Spinal cord (tissue), 10 donors: ENCODE results near the gene FAM43B. TPM values are rescaled to one million over a fixed set of nuclear protein-coding genes. Genes with fewer than 3 reads are reported as not detected.

Experiments used
- DNase-seq, 6 donors: peaks; one replicate each; pipeline versions ENCODE4 v3.0.0 to v3.0.0-alpha.2; 2013 to 2015; ENCODE audit warnings: low spot score in 6 of 6, low read depth in 4 of 6
- H3K27ac ChIP-seq: one replicate; pipeline ENCODE4 v1.5.1; 2013; ENCODE audit warnings: low read depth, low read length, control low read depth
- H3K27me3 ChIP-seq: one replicate; pipeline ENCODE4 v1.6.1; 2013; ENCODE audit warnings: low read length; ENCODE audit not compliant: control insufficient read depth, insufficient read depth
- H3K36me3 ChIP-seq: one replicate; pipeline ENCODE4 v1.6.1; 2013; ENCODE audit warnings: low read length; ENCODE audit not compliant: control insufficient read depth, insufficient read depth
- H3K4me1 ChIP-seq: one replicate; pipeline ENCODE4 v1.6.1; 2013; ENCODE audit warnings: low read length; ENCODE audit not compliant: control insufficient read depth, insufficient read depth
- H3K4me3 ChIP-seq: one replicate; pipeline ENCODE4 v1.5.1; 2013; ENCODE audit warnings: low read depth, low read length, control low read depth
- H3K9me3 ChIP-seq: one replicate; pipeline ENCODE4 v1.6.1; 2013; ENCODE audit warnings: low read length; ENCODE audit not compliant: control insufficient read depth, insufficient read depth
- WGBS: methylation state at CpG from one replicate; pipeline ENCODE4 v1.1.5; 2013; ENCODE audit warnings: missing lambda C conversion rate; ENCODE audit not compliant: insufficient coverage; 5-methylcytosine and 5-hydroxymethylcytosine counted together
- polyA plus RNA-seq, 2 donors: library from polyadenylated mRNA; unstranded; fragments of 120-200 nt; gene quantifications; one replicate each; pipeline ENCODE4 v1.2.1, GENCODE V29; 2013; ENCODE audit not compliant: insufficient read length in 2 of 2
- total RNA-seq, 2 donors: library from RNA; depleted of rRNA in 1 of 2; stranded (reverse); fragments of 120-200 nt in 1 of 2; fragments of >200 nt in 1 of 2; gene quantifications; one replicate each; pipeline versions ENCODE4 v1.2.3 to v1.2.4, GENCODE V29; 2013 to 2014
- donor health status: healthy.

FAM43B gene
- total and polyA plus RNA-seq, 4 donors = 3.0 to 14.4 (median 8.6) TPM

DNA sequence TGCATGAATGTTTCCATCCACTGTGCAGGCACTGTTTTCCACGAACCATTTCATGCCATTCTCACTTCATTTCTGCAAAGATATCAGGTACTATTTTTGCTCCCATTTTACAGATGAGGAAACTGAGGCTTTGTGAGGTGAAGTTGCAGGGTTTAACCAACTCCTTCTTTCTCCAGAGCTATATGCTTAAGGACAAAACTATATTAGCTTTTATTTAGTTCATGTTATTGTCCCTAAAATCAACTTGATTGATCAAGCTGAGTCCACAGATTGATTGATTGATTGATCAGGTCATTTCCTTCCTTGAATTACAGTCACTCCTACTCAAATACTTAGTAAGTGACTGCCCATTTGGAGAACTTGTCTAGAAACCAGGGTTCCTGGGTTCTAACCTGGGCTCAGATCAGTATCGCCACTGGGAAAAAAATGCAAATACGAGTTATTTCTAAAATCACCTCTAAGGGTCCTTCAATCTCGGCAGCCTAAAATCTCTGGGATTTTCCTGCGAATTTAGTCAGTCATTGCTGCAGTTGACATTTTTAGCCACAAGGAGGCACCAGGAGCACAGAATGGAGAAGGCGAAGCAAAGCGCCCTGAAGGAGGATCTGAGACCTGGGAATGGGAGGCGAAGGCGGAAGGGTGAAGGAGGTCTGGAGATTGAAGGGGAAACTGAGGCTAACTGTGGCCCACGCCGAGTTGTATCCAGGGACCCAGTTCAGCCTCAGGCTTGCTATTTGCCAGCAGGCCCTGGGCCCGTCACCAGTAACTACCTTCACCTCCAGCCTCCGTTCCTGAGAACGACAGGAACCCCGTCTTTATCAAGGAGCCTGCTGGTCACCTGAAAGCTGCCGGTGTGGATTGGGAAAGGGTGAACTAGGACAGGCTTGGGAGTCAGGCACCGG, 30.2 kb upstream of the FAM43B start:
- Histone ChIP-seq H3K9me3 (no peaks in the 10 kb centered on the region), H3K4me3 (no peak overlapping the region), H3K36me3 (no peaks in the 10 kb centered on the region), H3K27ac (no peak overlapping the region), H3K27me3 (no peaks in the 10 kb centered on the region), H3K4me1 (no peaks in the 10 kb centered on the region)
- peak; percentile 54 to 97 (median 82) for DNase-seq
- WGBS = 3% methylated on average over 10 of the region's 17 CpGs

DNA sequence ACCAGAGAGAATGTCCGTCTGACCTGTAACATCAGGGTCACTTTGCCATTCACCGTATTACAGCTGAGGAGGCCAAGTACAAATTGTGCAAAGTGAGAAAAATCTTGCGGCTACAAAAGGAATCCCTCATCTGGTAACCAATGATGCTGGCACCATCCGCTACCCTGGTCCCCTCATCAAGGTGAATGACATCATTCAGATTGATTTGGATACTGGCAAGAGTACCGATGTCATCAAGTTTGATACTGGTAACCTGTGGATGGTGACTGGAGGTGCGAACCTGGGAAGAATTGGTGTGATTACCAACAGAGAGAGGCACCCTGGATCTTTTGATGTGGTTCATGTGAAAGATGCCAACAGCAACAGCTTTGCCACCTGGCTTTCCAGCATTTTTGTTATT, 26.1 kb upstream of the FAM43B start:
- 76% methylated on average over 6 of the region's 6 CpGs for WGBS
- DNase-seq = no peak
- Histone ChIP-seq H3K27ac (no peak overlapping the region), H3K9me3 (no peaks in the 10 kb centered on the region), H3K36me3 (no peaks in the 10 kb centered on the region), H3K4me3 (no peak overlapping the region), H3K4me1 (peaks cover 3% of the 10 kb centered on the region), H3K27me3 (no peaks in the 10 kb centered on the region)

DNA sequence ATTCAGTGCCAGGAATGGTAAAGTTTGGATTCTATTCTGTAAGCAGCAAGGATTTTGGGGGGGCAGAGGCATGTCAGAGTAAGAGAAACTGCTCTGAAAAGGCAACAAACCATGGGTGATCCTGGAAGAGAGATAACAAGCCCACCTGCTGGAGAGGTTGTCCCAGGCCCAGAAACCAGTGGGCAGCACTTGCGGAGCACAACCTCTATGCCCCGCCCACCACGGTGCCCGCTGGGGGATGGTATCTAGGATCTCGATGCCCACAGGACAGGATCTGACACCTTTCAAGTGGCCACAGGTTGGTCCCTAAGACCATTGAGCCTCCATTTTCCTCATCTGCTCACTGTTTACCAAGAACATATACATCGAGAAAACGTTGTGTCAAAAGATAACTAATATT, 24.2 kb upstream of the FAM43B start:
- no peaks in the 10 kb centered on the region for H3K27me3 ChIP-seq
- no peak overlapping the region for H3K4me3 ChIP-seq
- H3K27ac ChIP-seq = no peak overlapping the region
- no peak for DNase-seq
- no peaks in the 10 kb centered on the region for H3K36me3 ChIP-seq
- peaks cover 3% of the 10 kb centered on the region for H3K4me1 ChIP-seq
- H3K9me3 ChIP-seq = no peaks in the 10 kb centered on the region
- WGBS = 64% methylated on average over 7 of the region's 7 CpGs

GRCh38 chr1:20530306-20530705, 22.1 kb upstream of the FAM43B start:
- peaks cover 5% of the 10 kb centered on the region for H3K27me3 ChIP-seq
- H3K27ac ChIP-seq = no peak overlapping the region
- no peaks in the 10 kb centered on the region for H3K9me3 ChIP-seq
- H3K4me3 ChIP-seq = no peak overlapping the region
- DNase-seq = peak in 1 of 6 donors; percentile 60
- WGBS = 25% methylated on average over 4 of the region's 8 CpGs
- no peaks in the 10 kb centered on the region for H3K36me3 ChIP-seq
- peaks cover 3% of the 10 kb centered on the region for H3K4me1 ChIP-seq

GRCh38 chr1:20530901-20531300, 21.5 kb upstream of the FAM43B start:
- Histone ChIP-seq H3K27ac (no peak overlapping the region), H3K9me3 (no peaks in the 10 kb centered on the region), H3K4me3 (no peak overlapping the region), H3K36me3 (no peaks in the 10 kb centered on the region), H3K4me1 (peaks cover 3% of the 10 kb centered on the region), H3K27me3 (peaks cover 7% of the 10 kb centered on the region)
- peak in 2 of 6 donors; percentile 78 to 89 for DNase-seq
- 41% methylated on average over 4 of the region's 6 CpGs for WGBS

DNA sequence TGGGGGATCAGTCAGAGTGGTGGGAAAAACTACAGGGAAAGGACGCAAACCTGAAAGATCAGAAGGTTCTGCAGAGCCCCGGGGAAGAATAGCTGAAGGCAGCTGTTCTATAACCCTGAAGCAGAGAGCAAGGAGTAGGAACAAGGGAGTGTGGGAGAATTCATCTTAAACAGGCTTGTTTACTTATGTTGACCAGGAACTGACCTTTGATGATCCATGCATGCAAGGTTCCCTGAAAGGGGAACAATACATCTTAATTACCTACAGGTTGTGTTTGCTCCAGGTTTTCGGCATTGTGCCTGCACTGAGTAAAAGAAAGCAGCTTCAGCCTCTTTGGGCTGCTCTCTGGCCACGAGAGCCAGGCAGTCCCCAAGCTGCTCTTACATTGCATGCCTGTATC, 18.7 kb upstream of the FAM43B start:
- peaks cover 3% of the 10 kb centered on the region for H3K4me1 ChIP-seq
- no peak overlapping the region for H3K4me3 ChIP-seq
- no peaks in the 10 kb centered on the region for H3K36me3 ChIP-seq
- DNase-seq = no peak
- H3K27ac ChIP-seq = no peak overlapping the region
- H3K27me3 ChIP-seq = peaks cover 8% of the 10 kb centered on the region
- no peaks in the 10 kb centered on the region for H3K9me3 ChIP-seq
- WGBS = 45% methylated on average over 4 of the region's 4 CpGs

DNA sequence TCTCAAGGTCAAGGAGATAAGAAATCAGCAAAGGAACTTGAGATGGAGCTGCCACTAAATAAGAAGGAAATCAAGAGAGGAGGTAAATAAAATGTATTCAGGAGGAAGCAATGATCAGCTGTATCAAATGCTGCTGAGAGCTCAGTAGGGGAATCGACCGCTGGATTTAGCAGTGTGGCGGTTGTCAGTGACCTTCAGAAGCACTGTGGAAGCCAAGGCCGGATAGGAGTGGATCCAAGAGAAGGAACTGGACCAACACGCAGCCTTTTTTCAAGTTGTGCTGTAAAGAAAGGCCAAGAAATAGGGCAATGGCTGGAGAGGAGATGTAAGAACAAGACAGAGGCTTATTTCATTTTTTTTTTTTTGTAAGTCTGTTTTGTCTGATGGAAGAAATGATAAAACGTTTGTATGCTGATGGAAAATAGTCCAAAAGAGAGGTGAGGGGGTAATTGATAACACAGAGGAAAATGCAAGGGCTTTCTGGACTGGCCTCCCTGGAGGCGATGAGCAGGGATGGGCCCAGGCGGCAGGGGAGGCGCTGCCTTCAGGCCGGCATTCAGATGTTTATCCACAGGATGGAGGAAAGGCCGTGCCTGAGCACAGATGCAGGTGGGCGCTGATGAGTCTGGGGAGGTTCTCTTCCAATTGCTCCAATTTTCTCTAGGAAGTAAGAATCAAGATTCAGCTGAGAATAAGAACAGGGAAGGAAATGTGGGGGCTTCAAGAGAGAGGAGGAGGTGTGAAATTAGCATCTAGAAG, 17.5 kb upstream of the FAM43B start:
- H3K27me3 ChIP-seq = peaks cover 8% of the 10 kb centered on the region
- H3K36me3 ChIP-seq = no peaks in the 10 kb centered on the region
- DNase-seq = no peak
- peaks cover 3% of the 10 kb centered on the region for H3K4me1 ChIP-seq
- no peak overlapping the region for H3K4me3 ChIP-seq
- no peak overlapping the region for H3K27ac ChIP-seq
- H3K9me3 ChIP-seq = no peaks in the 10 kb centered on the region
- WGBS = 50% methylated on average over 10 of the region's 12 CpGs

DNA sequence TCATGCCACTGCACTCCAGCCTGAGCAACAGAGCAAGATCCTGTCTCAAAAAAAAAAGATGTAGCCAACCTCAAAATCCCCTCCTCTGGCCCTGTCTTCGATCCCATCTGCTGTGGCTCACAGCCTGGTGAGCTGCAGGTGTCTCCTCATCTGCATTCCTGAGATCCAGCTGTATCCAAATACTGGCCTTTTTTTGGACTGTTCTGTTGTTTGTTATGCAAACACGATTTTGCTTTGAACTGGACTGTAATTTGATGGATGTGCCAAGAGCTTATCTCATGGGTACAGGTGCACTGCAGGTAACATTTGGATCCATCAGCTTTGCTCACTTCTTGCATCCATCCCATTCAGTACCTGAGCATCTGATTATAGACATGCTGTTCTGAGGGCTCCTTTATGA, 14.1 kb upstream of the FAM43B start:
- Histone ChIP-seq H3K36me3 (no peaks in the 10 kb centered on the region), H3K9me3 (no peaks in the 10 kb centered on the region), H3K4me1 (no peaks in the 10 kb centered on the region), H3K4me3 (no peak overlapping the region), H3K27me3 (peaks cover 12% of the 10 kb centered on the region), H3K27ac (no peak overlapping the region)
- DNase-seq = no peak
- WGBS = 25% methylated on average over 1 of the region's 2 CpGs

- no peak for DNase-seq
- no peak overlapping the region for H3K4me3 ChIP-seq
- H3K36me3 ChIP-seq = no peaks in the 10 kb centered on the region
- no peaks in the 10 kb centered on the region for H3K9me3 ChIP-seq
- H3K4me1 ChIP-seq = no peaks in the 10 kb centered on the region
- WGBS = 60% methylated on average over 1 of the region's 3 CpGs
- no peak overlapping the region for H3K27ac ChIP-seq
- peaks cover 7% of the 10 kb centered on the region for H3K27me3 ChIP-seq
Measured at GRCh38 chr1:20538760-20539551, 13.4 kb upstream of the FAM43B start.
